Naive B cell (primary cell): ENCODE data around the gene SLC19A1. TPM values are rescaled to one million over a fixed set of nuclear protein-coding genes. Genes with fewer than 3 reads are reported as not detected.
"Not testable (repeated sequence)": the region's sequence is repeated elsewhere in the genome, so short reads cannot be mapped to it uniquely, and the experiment has no call there.

ENCODE experiments used
- ATAC-seq, 2 donors: fragments of 150-1000 bp; cut with Tn5 transposase; 2 replicates each; pipeline ENCODE4 v1.10.0; 2021; ENCODE audit warnings: low read depth in 2 of 2, mild to moderate bottlenecking in 2 of 2, moderate library complexity in 2 of 2
- DNase-seq: peaks from one replicate; pipeline ENCODE4 v3.0.0; 2022
- H3K27ac Mint-ChIP-seq, 6 donors: one replicate each; pipeline ENCODE4 v1.8.0; 2020 to 2022; ENCODE audit warnings: mild to moderate bottlenecking in 6 of 6, mixed read lengths in 6 of 6, moderate library complexity in 5 of 6, inconsistent platforms in 2 of 6
- H3K27me3 Mint-ChIP-seq, 3 donors: one replicate each; pipeline ENCODE4 v1.8.0; 2021 to 2022; ENCODE audit warnings: mixed read lengths in 3 of 3, mild to moderate bottlenecking in 1 of 3
- H3K36me3 Mint-ChIP-seq, 2 donors: one replicate each; pipeline ENCODE4 v1.8.0; 2020 to 2022; ENCODE audit warnings: mixed read lengths in 2 of 2, inconsistent platforms in 1 of 2, mild to moderate bottlenecking in 1 of 2
- H3K4me1 Mint-ChIP-seq, 3 donors: one replicate each; pipeline ENCODE4 v1.8.0; 2020 to 2022; ENCODE audit warnings: mixed read lengths in 3 of 3, inconsistent platforms in 1 of 3, mild to moderate bottlenecking in 1 of 3, moderate library complexity in 1 of 3
- H3K4me3 Mint-ChIP-seq, 8 donors: one replicate each; pipeline ENCODE4 v1.8.0; 2020 to 2022; ENCODE audit warnings: mild to moderate bottlenecking in 8 of 8, mixed read lengths in 8 of 8, moderate library complexity in 8 of 8, inconsistent platforms in 2 of 8
- H3K9me3 Mint-ChIP-seq, 7 donors: one replicate each; pipeline ENCODE4 v1.8.0; 2020 to 2022; ENCODE audit warnings: mixed read lengths in 7 of 7, mild to moderate bottlenecking in 5 of 7, inconsistent platforms in 2 of 7, moderate library complexity in 1 of 7
- polyA plus RNA-seq, 6 donors: library from polyadenylated mRNA; unstranded; fragments of 300-500 nt; fragmentation: Illumina TruSeq; gene quantifications; one replicate each; pipeline ENCODE4 v1.2.3, GENCODE V29; 2021; ENCODE audit warnings: low read depth in 6 of 6

Gene SLC19A1
- polyA plus RNA-seq, 6 donors from 2014 or later = 2.9 to 20.0 (median 4.3) TPM

GRCh38 chr21:45508607-45509565 lies 33.4 kb downstream of the SLC19A1 start:
- no peak for ATAC-seq
- Mint-ChIP-seq H3K36me3 (no peaks in the 10 kb centered on the region), H3K4me1 (peaks cover 0 to 4% (median 0%) of the 10 kb centered on the region in 3 donors), H3K27ac (peak overlapping the region in 3 of 6 donors; percentile 20 to 86 (median 54)), H3K4me3 (no peak overlapping the region), H3K27me3 (no peaks in the 10 kb centered on the region), H3K9me3 (no peaks in the 10 kb centered on the region)
- DNase-seq = no peak

DNA sequence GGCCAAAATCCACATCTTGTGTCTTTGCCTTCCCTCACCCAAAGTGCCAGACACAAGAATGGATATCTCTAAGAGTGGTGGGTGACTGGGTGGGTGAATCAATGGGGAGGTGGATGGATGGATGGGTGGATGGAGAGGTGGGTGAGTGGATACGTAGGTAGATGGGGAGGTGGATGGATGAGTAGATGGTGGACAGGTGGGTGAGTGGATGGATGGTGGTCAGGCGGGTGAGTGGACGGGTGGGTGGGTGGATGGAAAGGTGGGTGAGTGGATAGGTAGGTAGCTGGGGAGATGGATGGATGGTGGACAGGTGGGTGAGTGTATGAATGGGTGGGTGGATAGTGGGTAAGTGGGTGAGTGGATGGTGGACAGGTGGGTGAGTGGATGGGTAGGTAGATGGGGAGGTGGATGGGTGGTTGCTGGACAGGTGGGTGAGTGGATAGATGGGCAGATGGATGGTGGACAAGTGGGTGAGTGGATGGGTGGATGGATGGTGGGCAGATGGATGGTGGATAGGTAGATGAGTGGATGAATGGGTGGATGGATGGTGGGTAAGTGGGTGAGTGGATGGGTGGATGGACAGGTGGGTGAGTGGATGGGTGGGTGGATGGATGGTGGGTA lies 34.2 kb downstream of the SLC19A1 start:
- Mint-ChIP-seq H3K27ac (peak overlapping the region in 2 of 6 donors; percentile 20 to 91), H3K36me3 (no peaks in the 10 kb centered on the region)
- no peak for ATAC-seq

DNA sequence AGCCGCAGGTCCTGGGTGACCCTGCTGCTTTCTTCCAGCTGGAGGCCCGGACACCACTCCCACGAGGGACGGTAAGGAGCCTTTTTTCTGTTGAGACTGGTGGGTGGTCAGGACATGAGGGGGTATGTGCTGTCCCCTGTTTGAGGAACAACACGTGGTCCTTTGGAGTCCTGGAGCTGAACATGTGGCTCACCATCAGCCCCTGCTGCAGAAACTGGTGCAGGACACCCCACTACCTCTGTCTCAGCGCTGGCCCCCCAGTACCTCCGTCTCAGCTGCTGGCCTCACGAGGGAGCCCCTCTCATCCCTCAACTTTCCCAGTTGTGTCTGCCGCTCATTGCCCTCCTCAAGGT lies 34.7 kb downstream of the SLC19A1 start:
- Mint-ChIP-seq H3K27me3 (no peaks in the 10 kb centered on the region), H3K9me3 (peaks cover 0 to 3% (median under 1%) of the 10 kb centered on the region in 7 donors), H3K36me3 (no peaks in the 10 kb centered on the region), H3K4me3 (no peak overlapping the region), H3K4me1 (peaks cover 0 to 4% (median 0%) of the 10 kb centered on the region in 3 donors), H3K27ac (peak overlapping the region in 1 of 6 donors; percentile 91)
- no peak for ATAC-seq
- DNase-seq = no peak

More for the DNA sequence above, 34.2 kb downstream of the SLC19A1 start:
- H3K4me1 Mint-ChIP-seq = peaks cover 0 to 4% (median 0%) of the 10 kb centered on the region in 3 donors
- no peak overlapping the region for H3K4me3 Mint-ChIP-seq
- H3K27me3 Mint-ChIP-seq = no peaks in the 10 kb centered on the region
- H3K9me3 Mint-ChIP-seq = no peaks in the 10 kb centered on the region
- no peak for DNase-seq

- Mint-ChIP-seq H3K9me3 (peaks cover 0 to 7% (median 1%) of the 10 kb centered on the region in 7 donors), H3K36me3 (no peaks in the 10 kb centered on the region), H3K27ac (peak overlapping the region in 1 of 6 donors; percentile 72), H3K4me3 (no peak overlapping the region), H3K4me1 (peaks cover 0 to 4% (median 0%) of the 10 kb centered on the region in 3 donors), H3K27me3 (no peaks in the 10 kb centered on the region)
- DNase-seq = no peak
- ATAC-seq = no peak
Observed at GRCh38 chr21:45506836-45507522, 35.3 kb downstream of the SLC19A1 start.

DNA sequence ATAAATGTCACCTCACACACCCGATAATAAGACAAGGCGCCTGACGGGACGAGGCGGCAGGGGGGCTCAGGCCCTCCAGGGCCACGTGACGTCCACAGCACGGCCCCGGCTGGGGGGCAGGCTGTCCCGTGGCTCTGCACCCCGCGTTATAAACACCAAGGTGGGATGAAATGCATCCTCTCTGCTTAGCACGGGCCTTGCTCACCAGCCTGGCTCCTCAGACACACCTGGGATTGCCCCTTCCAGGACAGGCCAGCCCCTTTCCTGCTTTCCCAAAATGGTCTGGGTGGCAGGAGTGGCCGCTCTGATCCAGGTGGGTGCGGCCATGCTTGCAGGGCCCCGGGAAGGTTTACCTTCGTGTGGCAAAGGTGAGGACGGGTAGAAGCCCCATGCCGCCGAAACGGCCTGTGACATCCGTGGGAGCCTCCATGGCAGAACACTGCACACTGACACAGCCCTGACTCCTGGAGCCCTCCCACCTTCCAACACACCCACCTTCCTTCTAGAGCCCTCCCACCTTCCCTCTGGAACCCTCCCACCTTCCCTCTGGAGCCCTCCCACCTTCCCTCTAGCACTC lies 35.9 kb downstream of the SLC19A1 start:
- H3K27ac Mint-ChIP-seq = peak overlapping the region in 1 of 6 donors; percentile 72
- no peak overlapping the region for H3K4me3 Mint-ChIP-seq
- H3K4me1 Mint-ChIP-seq = peaks cover 0 to 4% (median 0%) of the 10 kb centered on the region in 3 donors

DNA sequence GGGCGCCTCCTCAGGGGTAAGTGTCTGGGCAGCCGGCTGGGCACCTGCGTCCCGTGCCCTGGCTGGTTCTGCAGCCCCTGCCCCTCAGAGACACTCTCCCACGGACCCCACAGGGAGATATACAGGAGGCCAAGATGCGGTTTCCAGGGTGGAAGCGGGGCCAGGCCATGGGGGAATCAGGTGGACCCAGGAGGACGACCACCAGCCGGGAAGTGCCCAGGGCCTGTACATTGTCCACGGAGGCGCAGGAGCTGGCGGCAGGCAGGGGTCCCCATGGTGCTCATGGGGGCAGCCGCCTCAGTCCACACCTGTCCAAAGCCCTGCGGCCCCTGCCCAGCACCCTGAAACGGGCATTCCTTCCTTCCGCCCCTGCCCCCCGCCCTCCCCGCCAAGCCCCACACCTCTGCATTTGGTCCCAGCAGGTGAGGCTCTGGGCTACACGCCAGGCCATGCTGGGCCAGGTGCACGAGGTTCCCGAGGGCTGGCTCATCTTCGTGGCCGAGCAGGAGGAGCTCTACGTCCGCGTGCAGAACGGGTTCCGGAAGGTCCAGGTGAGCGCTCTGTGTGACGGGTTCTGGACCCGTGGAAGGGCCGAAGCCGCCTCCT lies 36.7 kb downstream of the SLC19A1 start:
- Mint-ChIP-seq H3K9me3 (peaks cover 0 to 7% (median 1%) of the 10 kb centered on the region in 7 donors), H3K27me3 (no peaks in the 10 kb centered on the region), H3K4me1 (peaks cover 0 to 4% (median 0%) of the 10 kb centered on the region in 3 donors), H3K27ac (no peak overlapping the region), H3K4me3 (no peak overlapping the region), H3K36me3 (no peaks in the 10 kb centered on the region)
- DNase-seq = no peak
- ATAC-seq = no peak

More for the DNA sequence above, 35.9 kb downstream of the SLC19A1 start:
- no peaks in the 10 kb centered on the region for H3K27me3 Mint-ChIP-seq
- no peaks in the 10 kb centered on the region for H3K36me3 Mint-ChIP-seq
- peaks cover 0 to 7% (median 1%) of the 10 kb centered on the region in 7 donors for H3K9me3 Mint-ChIP-seq
- no peak for ATAC-seq
- DNase-seq = no peak

DNA sequence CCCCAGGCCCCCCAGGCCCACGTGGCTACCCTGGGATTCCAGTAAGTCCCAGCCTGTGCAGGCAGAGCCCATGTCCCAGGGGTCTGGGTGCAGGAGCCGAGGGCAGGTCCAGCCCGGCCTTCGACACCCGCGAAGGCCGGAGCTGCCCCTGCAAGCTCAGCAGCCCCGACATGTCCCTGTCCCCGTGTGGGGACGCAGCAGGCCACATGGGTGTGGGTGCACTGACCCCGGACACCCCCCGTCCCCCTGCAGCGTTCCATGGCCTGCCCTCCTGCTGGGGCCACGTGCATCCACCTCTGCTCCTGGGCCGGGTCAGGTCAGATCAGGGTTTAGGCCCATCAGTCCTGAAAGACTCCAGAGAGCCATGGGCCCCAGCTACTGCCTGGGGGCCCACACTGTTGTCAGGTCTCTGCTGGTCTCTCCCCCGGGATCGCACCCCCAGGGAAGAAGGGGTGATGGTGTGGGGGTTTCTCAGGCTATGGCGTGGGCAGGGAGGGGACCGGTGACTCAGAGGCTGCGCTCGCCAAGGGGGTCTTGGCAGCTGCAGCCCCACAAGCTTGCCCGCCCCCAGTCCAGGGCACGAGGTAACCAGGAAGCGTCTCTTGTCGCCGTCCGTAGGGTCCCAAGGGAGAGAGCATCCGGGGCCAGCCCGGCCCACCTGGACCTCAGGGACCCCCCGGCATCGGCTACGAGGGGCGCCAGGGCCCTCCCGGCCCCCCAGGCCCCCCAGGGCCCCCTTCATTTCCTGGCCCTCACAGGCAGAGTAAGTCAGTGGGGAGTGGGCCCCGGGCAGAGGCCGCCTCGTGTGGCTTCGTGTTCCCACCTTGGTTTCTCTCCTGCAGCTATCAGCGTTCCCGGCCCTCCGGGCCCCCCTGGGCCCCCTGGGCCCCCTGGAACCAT lies 37.5 kb downstream of the SLC19A1 start:
- H3K4me3 Mint-ChIP-seq = no peak overlapping the region
- DNase-seq = no peak

GRCh38 chr21:45504021-45504515 lies 38.2 kb downstream of the SLC19A1 start:
- no peak overlapping the region for H3K4me3 Mint-ChIP-seq
- peaks cover 0 to 12% (median 0%) of the 10 kb centered on the region in 3 donors for H3K4me1 Mint-ChIP-seq
- ATAC-seq = no peak
- peak overlapping the region in 1 of 6 donors; percentile 53 for H3K27ac Mint-ChIP-seq
- peaks cover 0 to 7% (median 1%) of the 10 kb centered on the region in 7 donors for H3K9me3 Mint-ChIP-seq
- H3K36me3 Mint-ChIP-seq = no peaks in the 10 kb centered on the region
- no peak for DNase-seq
- H3K27me3 Mint-ChIP-seq = no peaks in the 10 kb centered on the region

More for the DNA sequence above, 37.5 kb downstream of the SLC19A1 start:
- Mint-ChIP-seq H3K9me3 (peaks cover 0 to 7% (median 1%) of the 10 kb centered on the region in 7 donors), H3K36me3 (no peaks in the 10 kb centered on the region), H3K27me3 (no peaks in the 10 kb centered on the region), H3K4me1 (peaks cover 0 to 8% (median 0%) of the 10 kb centered on the region in 3 donors), H3K27ac (no peak overlapping the region)
- ATAC-seq = no peak

GRCh38 chr21:45503226-45503625 lies 39.0 kb downstream of the SLC19A1 start:
- H3K4me1 Mint-ChIP-seq, H3K27me3 Mint-ChIP-seq, ATAC-seq, DNase-seq, H3K27ac Mint-ChIP-seq, H3K9me3 Mint-ChIP-seq, H3K36me3 Mint-ChIP-seq, H3K4me3 Mint-ChIP-seq: not testable (repeated sequence)

DNA sequence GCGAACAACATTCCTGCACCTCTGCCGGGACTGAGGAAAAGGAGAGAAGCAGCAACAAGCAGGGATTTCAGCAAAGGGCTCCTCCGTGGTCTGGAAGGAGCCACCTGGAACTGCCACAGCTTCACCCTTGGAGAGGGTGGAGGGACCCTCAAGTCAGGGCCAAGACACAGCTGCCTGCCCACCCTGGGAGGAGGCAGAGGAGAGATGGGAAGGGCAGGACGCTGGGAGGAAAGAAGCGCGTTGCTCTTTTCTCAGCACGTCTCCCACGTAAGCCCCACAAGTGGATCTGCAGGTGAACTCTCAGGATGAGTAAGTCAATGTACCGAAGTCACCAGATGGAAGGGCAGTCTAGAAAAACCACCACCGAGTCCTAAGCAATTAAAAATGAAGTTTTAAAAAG lies 39.6 kb downstream of the SLC19A1 start:
- H3K9me3 Mint-ChIP-seq = peaks cover 0 to 7% (median 1%) of the 10 kb centered on the region in 7 donors
- H3K4me3 Mint-ChIP-seq = no peak overlapping the region
- H3K36me3 Mint-ChIP-seq = no peaks in the 10 kb centered on the region
- no peaks in the 10 kb centered on the region for H3K27me3 Mint-ChIP-seq
- peaks cover 0 to 8% (median 0%) of the 10 kb centered on the region in 3 donors for H3K4me1 Mint-ChIP-seq
- DNase-seq (no peak), ATAC-seq (no peak)
- peak overlapping the region in 1 of 6 donors; percentile 24 for H3K27ac Mint-ChIP-seq

DNA sequence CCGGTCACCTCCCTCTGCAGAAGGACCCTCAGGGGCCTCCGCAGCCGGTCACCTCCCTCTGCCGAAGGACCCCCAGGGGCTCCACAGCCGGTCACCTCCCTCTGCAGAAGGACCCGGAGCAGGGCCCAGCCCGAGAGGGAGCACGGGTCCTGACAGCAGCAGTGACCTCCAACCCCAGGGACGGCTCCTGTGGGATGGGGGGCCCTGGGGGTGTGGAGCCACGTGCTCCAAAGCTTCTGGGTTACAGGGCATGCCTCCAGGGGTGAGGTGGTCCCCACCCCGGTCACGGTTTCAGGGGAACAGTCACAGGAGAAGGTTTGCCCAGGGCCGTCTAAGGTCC lies 40.3 kb downstream of the SLC19A1 start:
- Mint-ChIP-seq H3K27me3 (no peaks in the 10 kb centered on the region), H3K4me1 (peaks cover 0 to 8% (median 0%) of the 10 kb centered on the region in 3 donors), H3K4me3 (no peak overlapping the region), H3K27ac (no peak overlapping the region), H3K36me3 (no peaks in the 10 kb centered on the region), H3K9me3 (peaks cover 0 to 7% (median 1%) of the 10 kb centered on the region in 7 donors)
- ATAC-seq (no peak), DNase-seq (no peak)
